SIG-M5 (cell line): ENCODE data around the gene SEMA4C.

ENCODE experiments used
- DNase-seq: peaks from one replicate; lab custom pipeline; 2025; lab: John Stamatoyannopoulos, UW

The SEMA4C gene

GRCh38 chr2:96881349-96882195, 11.7 kb upstream of the SEMA4C start:
- no peak for DNase-seq

GRCh38 chr2:96880891-96881273, 11.0 kb upstream of the SEMA4C start:
- no peak for DNase-seq

GRCh38 chr2:96879545-96880040, 9.7 kb upstream of the SEMA4C start:
- no peak for DNase-seq

GRCh38 chr2:96878796-96879544, 9.1 kb upstream of the SEMA4C start:
- no peak for DNase-seq

GRCh38 chr2:96878171-96878570, 8.3 kb upstream of the SEMA4C start:
- DNase-seq: no peak

GRCh38 chr2:96877631-96878092, 7.8 kb upstream of the SEMA4C start:
- DNase-seq: no peak

GRCh38 chr2:96877042-96877451, 7.2 kb upstream of the SEMA4C start:
- no peak for DNase-seq

- DNase-seq: no peak
These were observed 6.6 kb upstream of the SEMA4C start for GRCh38 chr2:96876269-96877041.

GRCh38 chr2:96875498-96876268, 5.8 kb upstream of the SEMA4C start:
- DNase-seq: no peak

- no peak for DNase-seq
These were observed 4.4 kb upstream of the SEMA4C start for GRCh38 chr2:96874198-96874831.

- no peak for DNase-seq
These were observed 3.8 kb upstream of the SEMA4C start for GRCh38 chr2:96873651-96874096.

GRCh38 chr2:96872591-96873349, 2.9 kb upstream of the SEMA4C start:
- DNase-seq: no peak

- DNase-seq: no peak
These were observed 861 bp upstream of the SEMA4C start for GRCh38 chr2:96870626-96871255.

GRCh38 chr2:96869281-96869821, 529 bp downstream of the SEMA4C start:
- DNase-seq: no peak

GRCh38 chr2:96868555-96869280, 1.2 kb downstream of the SEMA4C start:
- DNase-seq: no peak

GRCh38 chr2:96867756-96868554, 1.9 kb downstream of the SEMA4C start:
- no peak for DNase-seq

GRCh38 chr2:96866986-96867755, 2.7 kb downstream of the SEMA4C start:
- DNase-seq: no peak
